Activated naive CD4-positive, alpha-beta T cell treated with anti-CD3 and anti-CD28 coated beads for 36 hours (primary cell): Measurements from ENCODE around the gene CDHR5. TPM values are rescaled to one million over a fixed set of nuclear protein-coding genes. Genes with fewer than 3 reads are reported as not detected.
"Not testable (repeated sequence)": the region's sequence is repeated elsewhere in the genome, so short reads cannot be mapped to it uniquely, and the experiment has no call there.

Source experiments
- CTCF ChIA-PET: fragments of 350-600 bp; sonication (Branson Sonifier 250); formaldehyde crosslinking; loops from one replicate; lab custom pipeline; 2021; ENCODE audit warnings: antibody characterized with exemption; lab: Charles Lee
- DNase-seq: peaks from one replicate; pipeline ENCODE4 v3.0.0-alpha.2; 2020
- H3K27ac Mint-ChIP-seq: one replicate; pipeline ENCODE4 v1.8.0; 2021; ENCODE audit warnings: mild to moderate bottlenecking, mixed read lengths
- H3K27me3 Mint-ChIP-seq: one replicate; pipeline ENCODE4 v1.8.0; 2021; ENCODE audit warnings: low read depth, mixed read lengths
- H3K36me3 Mint-ChIP-seq: one replicate; pipeline ENCODE4 v1.8.0; 2021; ENCODE audit warnings: low read depth, mixed read lengths
- H3K4me1 Mint-ChIP-seq: one replicate; pipeline ENCODE4 v1.8.0; 2021; ENCODE audit warnings: low read depth, mixed read lengths
- H3K4me3 Mint-ChIP-seq: one replicate; pipeline ENCODE4 v1.8.0; 2021; ENCODE audit warnings: mild to moderate bottlenecking, moderate library complexity, mixed read lengths
- H3K9me3 Mint-ChIP-seq: one replicate; pipeline ENCODE4 v1.8.0; 2021; ENCODE audit warnings: mixed read lengths
- intact Hi-C: fragments of 100-400 bp; cut with micrococcal nuclease; formaldehyde crosslinking; loops from one replicate; pipeline ENCODE4 v1.15.1; 2023
- total RNA-seq, 2 experiments: library from RNA; stranded (reverse); gene quantifications; one replicate each; pipeline ENCODE4 v1.2.3, GENCODE V29; 2021

The CDHR5 gene
- total RNA-seq, 2 experiments from 2014 or later = not detected

- peaks cover 12% of the 10 kb centered on the region for H3K36me3 Mint-ChIP-seq
- H3K4me3 Mint-ChIP-seq = no peak overlapping the region
- intact Hi-C loops = no loop called here
- H3K9me3 Mint-ChIP-seq = no peaks in the 10 kb centered on the region
- H3K27ac Mint-ChIP-seq = no peak overlapping the region
- H3K27me3 Mint-ChIP-seq = no peaks in the 10 kb centered on the region
- CTCF ChIA-PET = interaction anchor here (1.3 kb wide), 1 partner anchor 10 kb away, joined by 3 read pairs; no protein-coding TSS in a partner anchor
- DNase-seq = no peak
- no peaks in the 10 kb centered on the region for H3K4me1 Mint-ChIP-seq
These were observed 31.7 kb upstream of the CDHR5 start for GRCh38 chr11:656426-656825.

- Mint-ChIP-seq H3K4me3 (no peak overlapping the region), H3K27me3 (no peaks in the 10 kb centered on the region), H3K36me3 (peaks cover 13% of the 10 kb centered on the region), H3K27ac (no peak overlapping the region), H3K4me1 (no peaks in the 10 kb centered on the region), H3K9me3 (no peaks in the 10 kb centered on the region)
- intact Hi-C loops = no loop called here
- DNase-seq = no peak
- CTCF ChIA-PET = interaction anchor here (0.6 to 1.3 kb wide), 3 partner anchors 9 to 75 kb away, joined by 3 to 6 read pairs (median 4); no protein-coding TSS in a partner anchor
These were observed 30.4 kb upstream of the CDHR5 start for GRCh38 chr11:655036-655726.

GRCh38 chr11:654444-654843, 29.7 kb upstream of the CDHR5 start:
- H3K4me1 Mint-ChIP-seq, H3K9me3 Mint-ChIP-seq, H3K4me3 Mint-ChIP-seq, intact Hi-C loops, H3K27me3 Mint-ChIP-seq, DNase-seq, H3K27ac Mint-ChIP-seq: not testable (repeated sequence)
- H3K36me3 Mint-ChIP-seq = peaks cover 13% of the 10 kb centered on the region
- CTCF ChIA-PET = interaction anchor here (0.7 kb wide), 1 partner anchor 75 kb away, joined by 4 read pairs; no protein-coding TSS in a partner anchor

GRCh38 chr11:653837-654236, 29.1 kb upstream of the CDHR5 start:
- H3K4me1 Mint-ChIP-seq = no peaks in the 10 kb centered on the region
- CTCF ChIA-PET = no interaction called here
- no peak overlapping the region for H3K4me3 Mint-ChIP-seq
- H3K36me3 Mint-ChIP-seq = peaks cover 15% of the 10 kb centered on the region
- no peaks in the 10 kb centered on the region for H3K9me3 Mint-ChIP-seq
- H3K27ac Mint-ChIP-seq = no peak overlapping the region
- no peaks in the 10 kb centered on the region for H3K27me3 Mint-ChIP-seq
- DNase-seq = no peak
- intact Hi-C loops = no loop called here

GRCh38 chr11:653136-653535, 28.4 kb upstream of the CDHR5 start:
- intact Hi-C loops, H3K4me3 Mint-ChIP-seq, H3K27me3 Mint-ChIP-seq, H3K4me1 Mint-ChIP-seq, H3K27ac Mint-ChIP-seq, DNase-seq, H3K9me3 Mint-ChIP-seq: not testable (repeated sequence)
- CTCF ChIA-PET = interaction anchor here (0.6 kb wide), 1 partner anchor 29 kb away, joined by 4 read pairs; no protein-coding TSS in a partner anchor
- peaks cover 15% of the 10 kb centered on the region for H3K36me3 Mint-ChIP-seq

GRCh38 chr11:650482-650881, 25.7 kb upstream of the CDHR5 start:
- CTCF ChIA-PET = interaction anchor here (0.7 to 1.7 kb wide), 2 partner anchors 72 to 91 kb away, joined by 3 to 7 read pairs; no protein-coding TSS in a partner anchor
- intact Hi-C loops = no loop called here
- Mint-ChIP-seq H3K27me3 (no peaks in the 10 kb centered on the region), H3K9me3 (no peaks in the 10 kb centered on the region), H3K36me3 (peaks cover 18% of the 10 kb centered on the region), H3K4me3 (no peak overlapping the region), H3K27ac (no peak overlapping the region), H3K4me1 (no peaks in the 10 kb centered on the region)
- DNase-seq = no peak

GRCh38 chr11:647672-648158, 23.0 kb upstream of the CDHR5 start:
- H3K27me3 Mint-ChIP-seq, H3K9me3 Mint-ChIP-seq, DNase-seq, intact Hi-C loops, CTCF ChIA-PET, H3K27ac Mint-ChIP-seq, H3K4me3 Mint-ChIP-seq, H3K4me1 Mint-ChIP-seq: not testable (repeated sequence)
- H3K36me3 Mint-ChIP-seq = peaks cover 13% of the 10 kb centered on the region

GRCh38 chr11:646214-646613, 21.5 kb upstream of the CDHR5 start:
- H3K27ac Mint-ChIP-seq = no peak overlapping the region
- CTCF ChIA-PET = interaction anchor here (0.5 to 0.9 kb wide), 3 partner anchors 10 to 376 kb away, joined by 3 to 4 read pairs (median 3); no protein-coding TSS in a partner anchor
- H3K27me3 Mint-ChIP-seq = no peaks in the 10 kb centered on the region
- H3K9me3 Mint-ChIP-seq = no peaks in the 10 kb centered on the region
- intact Hi-C loops = no loop called here
- no peaks in the 10 kb centered on the region for H3K4me1 Mint-ChIP-seq
- no peak overlapping the region for H3K4me3 Mint-ChIP-seq
- peaks cover 8% of the 10 kb centered on the region for H3K36me3 Mint-ChIP-seq
- DNase-seq = no peak

- peaks cover 6% of the 10 kb centered on the region for H3K36me3 Mint-ChIP-seq
- H3K9me3 Mint-ChIP-seq = no peaks in the 10 kb centered on the region
- H3K27ac Mint-ChIP-seq = no peak overlapping the region
- H3K4me1 Mint-ChIP-seq = no peaks in the 10 kb centered on the region
- CTCF ChIA-PET = interaction anchor here (0.5 to 0.9 kb wide), 2 partner anchors 55 to 375 kb away, joined by 3 to 4 read pairs; no protein-coding TSS in a partner anchor
- no peaks in the 10 kb centered on the region for H3K27me3 Mint-ChIP-seq
- H3K4me3 Mint-ChIP-seq = no peak overlapping the region
- intact Hi-C loops = no loop called here
- DNase-seq = no peak
These were observed 20.8 kb upstream of the CDHR5 start for GRCh38 chr11:645536-645935.

GRCh38 chr11:643849-644738, 19.3 kb upstream of the CDHR5 start:
- intact Hi-C loops = no loop called here
- peaks cover 3% of the 10 kb centered on the region for H3K27me3 Mint-ChIP-seq
- CTCF ChIA-PET = no interaction called here
- H3K4me1 Mint-ChIP-seq = peaks cover 3% of the 10 kb centered on the region
- H3K9me3 Mint-ChIP-seq = no peaks in the 10 kb centered on the region
- DNase-seq = no peak
- H3K36me3 Mint-ChIP-seq = peaks cover 6% of the 10 kb centered on the region
- no peak overlapping the region for H3K4me3 Mint-ChIP-seq
- H3K27ac Mint-ChIP-seq = no peak overlapping the region

GRCh38 chr11:643366-643765, 18.6 kb upstream of the CDHR5 start:
- no peak for DNase-seq
- Mint-ChIP-seq H3K27me3 (peaks cover 10% of the 10 kb centered on the region), H3K36me3 (peaks cover 5% of the 10 kb centered on the region), H3K4me1 (peaks cover 9% of the 10 kb centered on the region), H3K27ac (no peak overlapping the region), H3K9me3 (no peaks in the 10 kb centered on the region), H3K4me3 (no peak overlapping the region)
- intact Hi-C loops = no loop called here
- CTCF ChIA-PET = no interaction called here

GRCh38 chr11:641806-642370, 17.1 kb upstream of the CDHR5 start:
- CTCF ChIA-PET = no interaction called here
- peaks cover 5% of the 10 kb centered on the region for H3K36me3 Mint-ChIP-seq
- intact Hi-C loops = no loop called here
- no peak for DNase-seq
- peaks cover 17% of the 10 kb centered on the region for H3K27me3 Mint-ChIP-seq
- H3K4me3 Mint-ChIP-seq = no peak overlapping the region
- H3K4me1 Mint-ChIP-seq = peaks cover 15% of the 10 kb centered on the region
- H3K27ac Mint-ChIP-seq = no peak overlapping the region
- H3K9me3 Mint-ChIP-seq = no peaks in the 10 kb centered on the region
